K562 (cell line): Measurements from ENCODE around the gene TNRC6B.

Source experiments
- CTCFL ChIP-seq: IDR thresholded peaks from 2 replicates; pipeline ENCODE4 v1.6.1; 2011; ENCODE audit warnings: borderline replicate concordance, low read depth, mild to moderate bottlenecking, moderate library complexity, low read length; ENCODE audit not compliant: insufficient read depth, poor library complexity, severe bottlenecking
- ELF4 ChIP-seq: fragments of 450-650 bp; formaldehyde crosslinking; IDR thresholded peaks from 2 replicates; pipeline ENCODE4 v1.4.0; 2022; ENCODE audit warnings: missing genetic modification characterization
- IRF9 ChIP-seq: fragments of 450-650 bp; IDR thresholded peaks from 2 replicates; pipeline ENCODE4 v1.6.1; 2016; ENCODE audit warnings: missing biosample characterization, missing genetic modification characterization
- MCM5 ChIP-seq: fragments of 450-650 bp; IDR thresholded peaks from 2 replicates; pipeline ENCODE4 v1.6.1; 2016; ENCODE audit warnings: low read depth
- MED1 ChIP-seq: sonication (generic); formaldehyde crosslinking; IDR thresholded peaks from 2 replicates; pipeline ENCODE4 v1.8.1; 2023; ENCODE audit warnings: missing genetic modification reagents, borderline replicate concordance
- POLR2A ChIP-seq: fragments of 450-650 bp; conservative IDR thresholded peaks from 2 replicates; pipeline ENCODE4 v1.6.1; 2016
- POLR2AphosphoS5 ChIP-seq: IDR thresholded peaks from 2 replicates; pipeline ENCODE4 v1.6.1; 2011; ENCODE audit warnings: mild to moderate bottlenecking, low read depth, low read length, moderate library complexity; ENCODE audit not compliant: control insufficient read depth, insufficient read depth
- TAF1 ChIP-seq: IDR thresholded peaks from 2 replicates; pipeline ENCODE4 v1.6.1; 2011; ENCODE audit warnings: mild to moderate bottlenecking, low read length, moderate library complexity; ENCODE audit not compliant: insufficient read depth, control insufficient read depth, severe bottlenecking; ENCODE audit errors: extremely low read depth
- TAF15 ChIP-seq: fragments of 200-400 bp; formaldehyde crosslinking; IDR thresholded peaks from 2 replicates; pipeline ENCODE4 v1.6.1; 2017; ENCODE audit warnings: mild to moderate bottlenecking, low read depth, low read length, moderate library complexity
- ZBTB34 ChIP-seq: fragments of 250-450 bp; sonication (Bioruptor Pico); IDR thresholded peaks from 2 replicates; pipeline ENCODE4 v1.8.0; 2021; ENCODE audit warnings: mild to moderate bottlenecking, moderate library complexity
- ZKSCAN8 ChIP-seq: fragments of 200-800 bp; sonication (Bioruptor generic); IDR thresholded peaks from 2 replicates; pipeline ENCODE4 v1.6.1; 2016; ENCODE audit warnings: missing genetic modification characterization, missing compliant biosample characterization
- TF ChIP-seq, protein P1 (sequence below), 3 experiments: IDR thresholded peaks in 2 of 3; conservative IDR thresholded peaks in 1 of 3; 2 replicates each; pipeline ENCODE4 v1.5.1; 2011 to 2012; ENCODE audit warnings: low read length in 3 of 3, mild to moderate bottlenecking in 3 of 3, control low read depth in 2 of 3, improper control_type of control experiment in 1 of 3, inconsistent platforms in 1 of 3, low read depth in 1 of 3, mixed read lengths in 1 of 3, moderate library complexity in 1 of 3; ENCODE audit not compliant: insufficient read depth in 2 of 3
- TF ChIP-seq, protein P2 (sequence below): sonication (generic); formaldehyde crosslinking; IDR thresholded peaks from 2 replicates; pipeline ENCODE4 v1.4.0; 2020; ENCODE audit warnings: mild to moderate bottlenecking, missing genetic modification reagents

- TF ChIP-seq MED1 (no peak), ELF4 (CRISPR knock-in tag) (no peak), ZKSCAN8 (no peak), CTCFL (no peak), POLR2A (no peak), TAF15 (no peak), TAF1 (no peak), POLR2AphosphoS5 (no peak), MCM5 (no peak), ZBTB34 (CRISPR knock-in tag) (no peak), IRF9 (no peak)
- TF ChIP-seq, protein P1, sequence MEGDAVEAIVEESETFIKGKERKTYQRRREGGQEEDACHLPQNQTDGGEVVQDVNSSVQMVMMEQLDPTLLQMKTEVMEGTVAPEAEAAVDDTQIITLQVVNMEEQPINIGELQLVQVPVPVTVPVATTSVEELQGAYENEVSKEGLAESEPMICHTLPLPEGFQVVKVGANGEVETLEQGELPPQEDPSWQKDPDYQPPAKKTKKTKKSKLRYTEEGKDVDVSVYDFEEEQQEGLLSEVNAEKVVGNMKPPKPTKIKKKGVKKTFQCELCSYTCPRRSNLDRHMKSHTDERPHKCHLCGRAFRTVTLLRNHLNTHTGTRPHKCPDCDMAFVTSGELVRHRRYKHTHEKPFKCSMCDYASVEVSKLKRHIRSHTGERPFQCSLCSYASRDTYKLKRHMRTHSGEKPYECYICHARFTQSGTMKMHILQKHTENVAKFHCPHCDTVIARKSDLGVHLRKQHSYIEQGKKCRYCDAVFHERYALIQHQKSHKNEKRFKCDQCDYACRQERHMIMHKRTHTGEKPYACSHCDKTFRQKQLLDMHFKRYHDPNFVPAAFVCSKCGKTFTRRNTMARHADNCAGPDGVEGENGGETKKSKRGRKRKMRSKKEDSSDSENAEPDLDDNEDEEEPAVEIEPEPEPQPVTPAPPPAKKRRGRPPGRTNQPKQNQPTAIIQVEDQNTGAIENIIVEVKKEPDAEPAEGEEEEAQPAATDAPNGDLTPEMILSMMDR (IDR thresholded peaks at IDR 0.05 in 2 of 3, conservative IDR thresholded peaks at IDR 0.05 in 1 of 3; ENCODE audit: insufficient read depth in 2 of 3, low read depth in 1 of 3, low read length in 3 of 3): no peak
- TF ChIP-seq, protein P2, sequence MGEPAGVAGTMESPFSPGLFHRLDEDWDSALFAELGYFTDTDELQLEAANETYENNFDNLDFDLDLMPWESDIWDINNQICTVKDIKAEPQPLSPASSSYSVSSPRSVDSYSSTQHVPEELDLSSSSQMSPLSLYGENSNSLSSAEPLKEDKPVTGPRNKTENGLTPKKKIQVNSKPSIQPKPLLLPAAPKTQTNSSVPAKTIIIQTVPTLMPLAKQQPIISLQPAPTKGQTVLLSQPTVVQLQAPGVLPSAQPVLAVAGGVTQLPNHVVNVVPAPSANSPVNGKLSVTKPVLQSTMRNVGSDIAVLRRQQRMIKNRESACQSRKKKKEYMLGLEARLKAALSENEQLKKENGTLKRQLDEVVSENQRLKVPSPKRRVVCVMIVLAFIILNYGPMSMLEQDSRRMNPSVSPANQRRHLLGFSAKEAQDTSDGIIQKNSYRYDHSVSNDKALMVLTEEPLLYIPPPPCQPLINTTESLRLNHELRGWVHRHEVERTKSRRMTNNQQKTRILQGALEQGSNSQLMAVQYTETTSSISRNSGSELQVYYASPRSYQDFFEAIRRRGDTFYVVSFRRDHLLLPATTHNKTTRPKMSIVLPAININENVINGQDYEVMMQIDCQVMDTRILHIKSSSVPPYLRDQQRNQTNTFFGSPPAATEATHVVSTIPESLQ (CRISPR knock-in tag): no peak
Measured at GRCh38 chr22:40216041-40216756, 38.5 kb downstream of the TNRC6B start.
